Transverse colon (tissue), 3 donors: ENCODE measurements around the gene GRIA4.

Experiments
- CTCF ChIP-seq, 5 experiments: fragments of 200-600 bp in 3 of 5; fragments of 450-650 bp in 2 of 5; sonication (generic) in 3 of 5; IDR thresholded peaks; 1 replicate in 2 of 5; 2 replicates in 3 of 5; pipeline ENCODE4 v1.5.1; 2016 to 2017; ENCODE audit warnings: antibody characterized with exemption in 5 of 5, inconsistent platforms in 3 of 5, mild to moderate bottlenecking in 2 of 5, moderate library complexity in 1 of 5
- POLR2A ChIP-seq: fragments of 450-650 bp; IDR thresholded peaks from one replicate; pipeline ENCODE4 v1.6.1; 2016; ENCODE audit warnings: antibody characterized with exemption, mild to moderate bottlenecking, moderate library complexity

- no peak for TF ChIP-seq CTCF (IDR thresholded peaks at IDR 0.05)
- no peak for TF ChIP-seq POLR2A
Observed at GRCh38 chr11:105906517-105906916, 296.6 kb downstream of the GRIA4 start.
